ENCODE measurements around the gene TOE1. TPM values are rescaled to one million over a fixed set of nuclear protein-coding genes. Genes with fewer than 3 reads are reported as not detected.
"Not testable (repeated sequence)": the region's sequence is repeated elsewhere in the genome, so short reads cannot be mapped to it uniquely, and the experiment has no call there.

Gene TOE1
- polyA plus RNA-seq (ENCODE audit: insufficient read length in 3 of 3), result 10 to 100 TPM; 13.2 to 15.1 (median 14.9) TPM

GRCh38 chr1:45339789-45340558, at the start of gene TOE1, which contains the start of gene MUTYH:
Gene TOE1 (plus strand): TSS chr1:45340170. CDS start chr1:45340253, 83 bp downstream.
Gene MUTYH (minus strand): TSS chr1:45340440. CDS start chr1:45334505, 5,935 bp downstream.
- peak; percentile 73 to 80 (median 80) for DNase-seq (ENCODE audit: low read depth in 3 of 3, low spot score in 2 of 3)

GRCh38 chr1:45291002-45291401, 49.0 kb upstream of the TOE1 start:
- not testable (repeated sequence) for DNase-seq (ENCODE audit: low read depth in 3 of 3, low spot score in 2 of 3)

- DNase-seq (ENCODE audit: low read depth in 3 of 3, low spot score in 2 of 3), result no peak
These were observed 48.3 kb upstream of the TOE1 start for GRCh38 chr1:45291716-45292115.

- no peak for DNase-seq (ENCODE audit: low read depth in 3 of 3, low spot score in 2 of 3)
These were observed 42.2 kb upstream of the TOE1 start for GRCh38 chr1:45297666-45298356.

GRCh38 chr1:45299296-45299695, 40.7 kb upstream of the TOE1 start:
- no peak for DNase-seq (ENCODE audit: low read depth in 3 of 3, low spot score in 2 of 3)

GRCh38 chr1:45299981-45300668, 39.8 kb upstream of the TOE1 start:
- DNase-seq (ENCODE audit: low read depth in 3 of 3, low spot score in 2 of 3), result peak in 2 of 3 donors; percentile 58 to 67

GRCh38 chr1:45300669-45300997, 39.3 kb upstream of the TOE1 start:
- DNase-seq (ENCODE audit: low read depth in 3 of 3, low spot score in 2 of 3), result no peak

GRCh38 chr1:45302505-45303150, 37.3 kb upstream of the TOE1 start:
- DNase-seq (ENCODE audit: low read depth in 3 of 3, low spot score in 2 of 3), result no peak

GRCh38 chr1:45303520-45304310, 36.3 kb upstream of the TOE1 start:
- peak; percentile 79 to 92 (median 92) for DNase-seq (ENCODE audit: low read depth in 3 of 3, low spot score in 2 of 3)

- no peak for DNase-seq (ENCODE audit: low read depth in 3 of 3, low spot score in 2 of 3)
These were observed 35.5 kb upstream of the TOE1 start for GRCh38 chr1:45304311-45305081.

GRCh38 chr1:45305231-45305630, 34.7 kb upstream of the TOE1 start:
- DNase-seq (ENCODE audit: low read depth in 3 of 3, low spot score in 2 of 3), result no peak

GRCh38 chr1:45306319-45306718, 33.7 kb upstream of the TOE1 start:
- DNase-seq (ENCODE audit: low read depth in 3 of 3, low spot score in 2 of 3), result no peak

GRCh38 chr1:45306905-45307304, 33.1 kb upstream of the TOE1 start:
- DNase-seq (ENCODE audit: low read depth in 3 of 3, low spot score in 2 of 3), result no peak

- DNase-seq (ENCODE audit: low read depth in 3 of 3, low spot score in 2 of 3), result no peak
These were observed 25.7 kb upstream of the TOE1 start for GRCh38 chr1:45314266-45314665.

- DNase-seq (ENCODE audit: low read depth in 3 of 3, low spot score in 2 of 3), result no peak
These were observed 22.8 kb upstream of the TOE1 start for GRCh38 chr1:45317166-45317565.

GRCh38 chr1:45319761-45320160, 20.2 kb upstream of the TOE1 start:
- DNase-seq (ENCODE audit: low read depth in 3 of 3, low spot score in 2 of 3), result no peak

GRCh38 chr1:45321444-45321843, 18.5 kb upstream of the TOE1 start:
- DNase-seq (ENCODE audit: low read depth in 3 of 3, low spot score in 2 of 3), result no peak

GRCh38 chr1:45322486-45323040, 17.4 kb upstream of the TOE1 start:
- DNase-seq (ENCODE audit: low read depth in 3 of 3, low spot score in 2 of 3), result no peak

- no peak for DNase-seq (ENCODE audit: low read depth in 3 of 3, low spot score in 2 of 3)
These were observed 14.0 kb upstream of the TOE1 start for GRCh38 chr1:45325851-45326506.

Measured in right renal cortex interstitium (tissue), 3 donors.